HG02678 (cell line): ENCODE results near the gene HOXA11.

ENCODE experiments used
- ATAC-seq: cut with Tn5 transposase; IDR thresholded peaks from one replicate; pipeline ENCODE4 v1.9.1; 2021; ENCODE audit warnings: mild to moderate bottlenecking, moderate library complexity; ENCODE audit not compliant: unreplicated experiment

HOXA11 gene

DNA sequence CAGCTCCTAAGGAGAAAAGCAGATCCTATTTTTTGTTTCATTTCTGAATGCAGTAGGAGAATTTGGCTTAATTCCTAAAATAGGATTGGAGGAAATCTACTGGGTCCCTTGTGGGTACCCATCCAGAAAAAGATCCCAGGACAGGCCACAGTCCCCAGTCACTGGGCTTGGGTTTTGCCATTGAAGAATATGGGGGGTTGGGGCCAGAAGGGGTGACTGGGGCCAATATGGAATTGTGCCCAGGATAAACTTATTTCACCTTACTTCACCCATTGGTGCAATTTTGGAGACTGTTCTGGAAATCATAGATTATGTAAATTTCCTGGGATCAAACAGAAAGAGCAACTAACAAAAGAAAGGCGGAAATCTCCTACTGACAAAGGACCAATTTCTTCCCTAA is 46.6 kb downstream of the HOXA11 start:
- no peak for ATAC-seq

DNA sequence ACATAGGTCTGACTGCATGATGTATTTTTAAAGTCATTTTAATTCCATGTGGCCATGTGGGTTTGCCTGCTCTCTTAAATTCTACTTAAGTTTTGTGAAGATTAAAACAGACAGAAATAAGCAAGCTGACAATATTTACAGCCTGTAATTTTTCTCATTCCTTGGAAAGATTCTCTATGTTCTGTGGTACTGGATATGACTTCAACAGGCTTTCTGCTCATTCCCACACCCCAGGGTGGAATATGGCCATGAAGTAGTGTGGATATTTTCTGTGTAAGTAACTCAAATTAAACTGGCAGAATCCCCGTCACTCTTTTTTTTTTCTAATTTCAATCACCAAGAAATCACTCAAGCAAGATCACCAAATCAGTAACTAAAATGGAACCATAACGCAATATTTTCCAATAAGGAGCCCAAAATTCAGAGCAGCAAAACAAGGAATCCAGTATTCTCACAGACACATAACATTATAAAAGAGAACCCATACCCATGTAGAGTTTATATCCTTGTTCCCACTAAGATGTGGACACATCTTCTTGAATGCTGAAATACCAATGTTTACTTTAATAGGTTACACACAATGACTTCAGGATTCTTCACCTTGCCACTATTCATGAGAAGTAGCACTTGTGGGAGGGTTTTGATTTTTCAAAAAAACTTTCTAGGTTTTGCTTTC is 47.3 kb downstream of the HOXA11 start:
- no peak for ATAC-seq

DNA sequence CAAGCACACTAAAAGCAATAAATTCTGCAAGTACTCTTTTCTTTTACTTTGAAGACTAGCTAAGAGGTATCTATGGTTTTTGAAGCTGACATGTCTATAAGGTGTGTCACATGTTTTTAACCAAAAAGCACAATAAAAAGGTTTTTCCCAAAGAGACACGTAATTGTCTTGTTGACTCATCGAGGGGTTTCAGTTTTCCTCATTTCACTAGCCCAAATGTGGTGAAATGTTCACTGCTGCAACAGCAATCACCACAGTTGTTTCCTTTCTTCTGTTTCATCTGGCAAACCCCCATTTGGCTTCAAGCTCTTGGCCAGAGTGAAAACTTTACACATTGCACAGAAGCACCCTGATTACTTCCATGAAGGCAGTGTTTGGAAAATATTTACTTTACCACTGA is 50.6 kb downstream of the HOXA11 start:
- ATAC-seq: no peak

DNA sequence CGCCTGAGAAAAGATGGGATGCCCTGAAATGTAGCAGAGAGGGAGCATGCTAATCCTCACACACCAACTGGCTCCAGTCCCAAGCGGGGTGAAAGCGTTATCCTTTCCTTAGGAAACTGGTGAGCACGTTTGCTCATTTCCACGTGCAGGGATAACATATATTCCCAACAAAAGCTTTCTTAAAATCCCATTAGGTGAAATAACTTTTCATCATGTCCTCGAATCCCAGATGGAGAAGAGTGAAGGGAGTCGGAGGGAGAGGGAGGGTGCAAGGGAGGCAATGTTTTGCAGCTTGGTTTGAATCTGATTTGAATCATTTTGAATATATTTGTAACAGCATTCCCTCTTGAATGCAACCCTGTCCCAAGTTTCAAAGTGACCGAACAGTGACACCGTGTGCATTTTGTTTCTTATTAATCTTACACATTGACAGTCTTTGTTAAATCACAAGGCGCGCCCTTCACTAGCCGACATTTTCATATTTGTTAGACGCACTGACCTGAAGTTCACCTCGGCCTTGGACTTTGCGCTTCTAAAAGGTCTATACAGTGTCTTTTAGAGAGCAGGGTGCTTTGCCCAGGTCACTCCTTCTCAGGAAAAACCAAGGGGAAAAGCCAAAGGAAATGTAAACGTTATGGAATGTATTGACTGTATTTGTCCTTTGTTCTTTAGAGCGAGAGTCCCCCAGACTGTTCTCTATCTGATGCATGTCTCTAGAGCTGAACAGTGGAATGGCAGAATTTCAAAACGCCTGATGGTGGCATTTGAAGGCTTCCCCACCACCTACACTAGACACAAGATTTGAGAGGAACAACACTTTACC is 51.4 kb downstream of the HOXA11 start:
- no peak for ATAC-seq

DNA sequence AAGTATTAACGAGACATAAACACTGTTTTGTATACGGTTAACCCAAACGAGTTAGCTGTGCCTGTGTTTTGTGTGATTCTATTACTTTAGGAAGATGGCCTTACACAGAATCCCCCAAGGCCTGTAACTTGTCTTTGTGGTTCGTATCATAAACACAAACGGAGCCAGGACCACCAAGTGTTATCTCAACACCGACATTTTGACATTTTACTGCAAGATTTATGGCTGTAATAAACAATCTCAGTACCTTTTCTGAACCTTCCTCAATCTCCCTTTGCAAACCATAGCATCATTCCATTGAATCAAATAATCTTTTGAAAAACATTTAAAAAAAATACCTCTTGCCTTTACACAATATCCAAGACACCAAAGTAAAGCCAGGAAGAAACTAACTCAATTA is 52.1 kb downstream of the HOXA11 start:
- ATAC-seq: no peak

DNA sequence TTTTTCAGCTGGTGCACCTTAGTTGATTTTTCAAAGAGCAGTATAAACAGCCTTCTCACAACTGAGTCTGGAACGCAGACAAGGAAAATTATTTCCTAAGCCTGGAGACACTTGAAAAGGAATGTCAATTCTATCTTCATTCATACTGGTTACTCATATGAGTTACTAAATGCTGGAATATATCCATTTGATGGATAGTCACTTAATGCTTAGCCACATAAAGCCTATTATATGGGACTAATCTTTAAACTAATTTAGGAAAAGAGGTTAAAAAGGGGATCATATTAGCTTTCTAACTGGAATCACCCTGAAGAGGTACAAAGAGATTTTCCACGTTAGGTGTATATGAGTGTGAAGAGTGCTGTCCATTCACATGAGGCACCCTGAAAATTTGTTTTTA is 52.8 kb downstream of the HOXA11 start:
- ATAC-seq: no peak

DNA sequence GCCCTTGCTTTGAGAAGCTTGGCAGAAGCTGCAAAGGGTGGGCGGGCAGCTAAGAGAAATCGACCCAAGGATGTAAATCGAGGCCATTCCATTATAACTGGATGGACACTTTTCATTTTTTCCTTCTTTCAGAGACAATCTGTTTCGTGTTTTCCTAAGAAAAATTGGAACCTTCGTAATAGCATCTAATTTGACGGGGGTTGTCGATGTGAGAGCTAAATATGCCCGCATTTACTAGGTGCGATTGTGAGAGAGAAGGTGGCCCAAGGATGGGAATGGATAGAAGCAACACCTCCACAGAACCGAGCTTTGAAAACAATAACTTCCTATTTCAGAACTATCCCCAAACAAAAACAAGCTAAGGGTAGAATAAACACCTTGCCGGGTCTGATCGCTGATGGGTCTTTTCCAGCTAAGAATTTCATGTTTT is 53.6 kb downstream of the HOXA11 start:
- ATAC-seq: no peak
